ENCODE results near the gene TOMM70. TPM values are rescaled to one million over a fixed set of nuclear protein-coding genes. Genes with fewer than 3 reads are reported as not detected.

TOMM70 gene
- total RNA-seq, 5 donors from 2014 or later (not counting 1 experiment from before 2014, with no cell fraction given): 23.5 to 33.9 (median 33.6) TPM

DNA sequence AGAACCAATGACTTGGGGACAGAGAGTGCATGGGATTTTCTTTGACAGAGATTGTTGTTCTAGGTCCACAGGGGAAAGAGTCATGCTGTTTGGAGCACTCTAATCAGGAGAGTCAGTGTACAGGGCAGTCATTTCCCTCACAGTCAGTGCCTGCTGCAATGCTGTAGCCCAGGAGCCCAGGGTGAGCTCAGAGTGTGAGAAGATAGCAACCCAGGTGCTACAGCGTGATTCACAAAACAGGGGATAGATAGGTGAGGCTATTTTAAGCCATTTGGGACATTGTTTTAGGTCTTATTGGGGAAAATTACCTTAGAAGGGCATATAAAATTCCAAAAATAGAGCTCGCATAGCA, 37.7 kb upstream of the TOMM70 start:
- H3K9me3 Mint-ChIP-seq: peaks cover 0 to 4% (median 2%) of the 10 kb centered on the region in 3 donors
- no peaks in the 10 kb centered on the region for H3K9me3 ChIP-seq
- no peak for DNase-seq
- no CpG with 5 or more reads among the region's 2 CpGs for WGBS (ENCODE audit: insufficient coverage)
- ChIA-PET CTCF (no interaction called here), POLR2A (no interaction called here)
- no peaks in the 10 kb centered on the region for H3K36me3 ChIP-seq (ENCODE audit: control insufficient read depth in 2 of 2, extremely low read depth in 1 of 2, insufficient read depth in 1 of 2, low read length in 1 of 2)
- H3K4me3 Mint-ChIP-seq: no peak overlapping the region
- no peak overlapping the region for H3K27ac Mint-ChIP-seq
- peaks cover 11% of the 10 kb centered on the region for H3K36me3 Mint-ChIP-seq
- no peak overlapping the region for H3K27ac ChIP-seq (ENCODE audit: low read length)
- no peak overlapping the region for H3K4me3 ChIP-seq (ENCODE audit: control insufficient read depth in 1 of 2, extremely low read depth in 1 of 2, low read length in 1 of 2)
- H3K4me1 Mint-ChIP-seq: peaks cover 9% of the 10 kb centered on the region in 3 donors
- H3K27me3 Mint-ChIP-seq: peaks cover 0 to 4% of the 10 kb centered on the region in 2 donors
- peaks cover 5 to 9% of the 10 kb centered on the region in 2 experiments for H3K4me1 ChIP-seq (ENCODE audit: control insufficient read depth in 1 of 2, extremely low read depth in 1 of 2, insufficient read depth in 2 of 2, low read length in 2 of 2)
- no peak for ATAC-seq (replicated peaks in 1 of 4)
- no peaks in the 10 kb centered on the region for H3K27me3 ChIP-seq (replicated peaks in 1 of 2; ENCODE audit: control insufficient read depth in 2 of 2, extremely low read depth in 1 of 2, insufficient read depth in 2 of 2, low read length in 1 of 2)

GRCh38 chr3:100437721-100438622, 37.1 kb upstream of the TOMM70 start:
- Histone ChIP-seq H3K27ac (ENCODE audit: low read length) (no peak overlapping the region), H3K4me3 (ENCODE audit: control insufficient read depth in 1 of 2, extremely low read depth in 1 of 2, low read length in 1 of 2) (no peak overlapping the region), H3K9me3 (no peaks in the 10 kb centered on the region), H3K27me3 (replicated peaks in 1 of 2; ENCODE audit: control insufficient read depth in 2 of 2, extremely low read depth in 1 of 2, insufficient read depth in 2 of 2, low read length in 1 of 2) (no peaks in the 10 kb centered on the region), H3K36me3 (ENCODE audit: control insufficient read depth in 2 of 2, extremely low read depth in 1 of 2, insufficient read depth in 1 of 2, low read length in 1 of 2) (no peaks in the 10 kb centered on the region), H3K4me1 (ENCODE audit: control insufficient read depth in 1 of 2, extremely low read depth in 1 of 2, insufficient read depth in 2 of 2, low read length in 2 of 2) (peaks cover 5 to 9% of the 10 kb centered on the region in 2 experiments)
- H3K36me3 Mint-ChIP-seq: peaks cover 12% of the 10 kb centered on the region
- no peak overlapping the region for H3K4me3 Mint-ChIP-seq
- H3K9me3 Mint-ChIP-seq: peaks cover 0 to 4% (median 2%) of the 10 kb centered on the region in 3 donors
- no peak overlapping the region for H3K27ac Mint-ChIP-seq
- no peak for DNase-seq
- no peak for ATAC-seq (replicated peaks in 1 of 4)
- no CpG with 5 or more reads among the region's 3 CpGs for WGBS (ENCODE audit: insufficient coverage)
- ChIA-PET POLR2A (no interaction called here), CTCF (no interaction called here)
- H3K4me1 Mint-ChIP-seq: peaks cover 9% of the 10 kb centered on the region in 3 donors
- H3K27me3 Mint-ChIP-seq: peaks cover 0 to 4% of the 10 kb centered on the region in 2 donors

GRCh38 chr3:100436951-100437350, 36.1 kb upstream of the TOMM70 start:
- no peak for DNase-seq
- Histone ChIP-seq H3K4me3 (ENCODE audit: control insufficient read depth in 1 of 2, extremely low read depth in 1 of 2, low read length in 1 of 2) (no peak overlapping the region), H3K4me1 (ENCODE audit: control insufficient read depth in 1 of 2, extremely low read depth in 1 of 2, insufficient read depth in 2 of 2, low read length in 2 of 2) (peaks cover 5 to 9% of the 10 kb centered on the region in 2 experiments), H3K27me3 (replicated peaks in 1 of 2; ENCODE audit: control insufficient read depth in 2 of 2, extremely low read depth in 1 of 2, insufficient read depth in 2 of 2, low read length in 1 of 2) (no peaks in the 10 kb centered on the region), H3K9me3 (no peaks in the 10 kb centered on the region), H3K27ac (ENCODE audit: low read length) (no peak overlapping the region), H3K36me3 (ENCODE audit: control insufficient read depth in 2 of 2, extremely low read depth in 1 of 2, insufficient read depth in 1 of 2, low read length in 1 of 2) (no peaks in the 10 kb centered on the region)
- peaks cover 12% of the 10 kb centered on the region for H3K36me3 Mint-ChIP-seq
- H3K4me3 Mint-ChIP-seq: no peak overlapping the region
- H3K4me1 Mint-ChIP-seq: peaks cover 9% of the 10 kb centered on the region in 3 donors
- ChIA-PET CTCF (no interaction called here), POLR2A (no interaction called here)
- 100% methylated on average over 1 of the region's 2 CpGs for WGBS (ENCODE audit: insufficient coverage)
- no peak overlapping the region for H3K27ac Mint-ChIP-seq
- peaks cover 0 to 4% of the 10 kb centered on the region in 2 donors for H3K27me3 Mint-ChIP-seq
- H3K9me3 Mint-ChIP-seq: peaks cover 0 to 4% (median 2%) of the 10 kb centered on the region in 3 donors
- no peak for ATAC-seq (replicated peaks in 1 of 4)

GRCh38 chr3:100429187-100429716, 28.4 kb upstream of the TOMM70 start:
- H3K36me3 ChIP-seq (ENCODE audit: control insufficient read depth in 2 of 2, extremely low read depth in 1 of 2, insufficient read depth in 1 of 2, low read length in 1 of 2): no peaks in the 10 kb centered on the region
- H3K4me3 ChIP-seq (ENCODE audit: control insufficient read depth in 1 of 2, extremely low read depth in 1 of 2, low read length in 1 of 2): no peak overlapping the region
- no peaks in the 10 kb centered on the region for H3K27me3 ChIP-seq (replicated peaks in 1 of 2; ENCODE audit: control insufficient read depth in 2 of 2, extremely low read depth in 1 of 2, insufficient read depth in 2 of 2, low read length in 1 of 2)
- ATAC-seq (replicated peaks in 1 of 4) (no peak), DNase-seq (no peak)
- no peaks in the 10 kb centered on the region for H3K4me1 ChIP-seq (ENCODE audit: control insufficient read depth in 1 of 2, extremely low read depth in 1 of 2, insufficient read depth in 2 of 2, low read length in 2 of 2)
- H3K4me1 Mint-ChIP-seq: no peaks in the 10 kb centered on the region
- no peak overlapping the region for H3K27ac Mint-ChIP-seq
- ChIA-PET CTCF (no interaction called here), POLR2A (interaction anchor here in 1 of 2 donors (0.5 kb wide), 1 partner anchor 163 kb away, joined by 5 read pairs; no protein-coding TSS in a partner anchor)
- no peak overlapping the region for H3K27ac ChIP-seq (ENCODE audit: low read length)
- no peaks in the 10 kb centered on the region for H3K9me3 ChIP-seq
- no peaks in the 10 kb centered on the region for H3K9me3 Mint-ChIP-seq
- no peak overlapping the region for H3K4me3 Mint-ChIP-seq
- peaks cover 4 to 8% of the 10 kb centered on the region in 2 donors for H3K27me3 Mint-ChIP-seq
- H3K36me3 Mint-ChIP-seq: peaks cover 6% of the 10 kb centered on the region
- WGBS (ENCODE audit: insufficient coverage): 100% methylated on average over 2 of the region's 2 CpGs

- Histone ChIP-seq H3K9me3 (no peaks in the 10 kb centered on the region), H3K27me3 (replicated peaks in 1 of 2; ENCODE audit: control insufficient read depth in 2 of 2, extremely low read depth in 1 of 2, insufficient read depth in 2 of 2, low read length in 1 of 2) (peaks cover 0 to 3% of the 10 kb centered on the region in 2 experiments), H3K4me3 (ENCODE audit: control insufficient read depth in 1 of 2, extremely low read depth in 1 of 2, low read length in 1 of 2) (no peak overlapping the region), H3K27ac (ENCODE audit: low read length) (no peak overlapping the region), H3K4me1 (ENCODE audit: control insufficient read depth in 1 of 2, extremely low read depth in 1 of 2, insufficient read depth in 2 of 2, low read length in 2 of 2) (no peaks in the 10 kb centered on the region), H3K36me3 (ENCODE audit: control insufficient read depth in 2 of 2, extremely low read depth in 1 of 2, insufficient read depth in 1 of 2, low read length in 1 of 2) (no peaks in the 10 kb centered on the region)
- no peak overlapping the region for H3K27ac Mint-ChIP-seq
- H3K9me3 Mint-ChIP-seq: no peaks in the 10 kb centered on the region
- no peaks in the 10 kb centered on the region for H3K36me3 Mint-ChIP-seq
- ChIA-PET CTCF (interaction anchor here in 1 of 2 donors (0.6 kb wide), 1 partner anchor 10 kb away, joined by 5 read pairs; no protein-coding TSS in a partner anchor), POLR2A (no interaction called here)
- no peaks in the 10 kb centered on the region for H3K4me1 Mint-ChIP-seq
- no peak overlapping the region for H3K4me3 Mint-ChIP-seq
- ATAC-seq (replicated peaks in 1 of 4): no peak
- no peak for DNase-seq
- H3K27me3 Mint-ChIP-seq: peaks cover 4 to 12% of the 10 kb centered on the region in 2 donors
- WGBS (ENCODE audit: insufficient coverage): 80% methylated on average over 2 of the region's 2 CpGs
Observed at GRCh38 chr3:100427699-100428098, 26.8 kb upstream of the TOMM70 start.

DNA sequence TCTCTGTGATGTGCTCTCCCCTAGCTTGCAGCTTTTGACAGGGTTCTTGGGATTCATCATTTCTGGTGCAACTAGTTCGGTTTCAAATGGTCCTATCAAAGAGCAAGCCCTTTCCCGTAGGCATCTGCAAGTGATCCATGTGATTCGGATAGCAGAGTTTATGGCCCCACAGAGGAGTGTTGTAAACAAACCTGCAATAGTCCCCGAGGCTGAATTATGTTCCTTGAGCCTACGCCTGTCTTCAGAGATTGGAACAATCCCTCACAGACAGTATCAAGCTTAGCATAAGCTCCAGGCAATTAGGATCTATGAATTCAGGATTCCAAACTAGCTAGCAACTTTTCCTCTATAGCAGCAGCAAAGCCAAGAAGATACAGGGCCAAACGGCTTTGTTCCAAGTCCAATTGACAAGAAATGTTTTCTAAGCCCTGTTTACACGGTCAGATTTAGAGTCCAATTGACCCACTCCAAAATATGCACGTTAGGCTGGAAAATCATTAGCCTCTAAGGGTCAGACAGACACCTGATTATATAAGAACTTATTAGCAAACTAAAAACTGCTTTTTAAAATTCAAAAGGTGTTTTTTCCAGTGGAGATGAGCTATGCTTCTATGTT, 25.3 kb upstream of the TOMM70 start:
- H3K27me3 Mint-ChIP-seq: peaks cover 4 to 12% of the 10 kb centered on the region in 2 donors
- 75% methylated on average over 5 of the region's 8 CpGs for WGBS (ENCODE audit: insufficient coverage)

More for the DNA sequence above, 25.3 kb upstream of the TOMM70 start:
- H3K27ac Mint-ChIP-seq: no peak overlapping the region
- H3K27me3 ChIP-seq (replicated peaks in 1 of 2; ENCODE audit: control insufficient read depth in 2 of 2, extremely low read depth in 1 of 2, insufficient read depth in 2 of 2, low read length in 1 of 2): peaks cover 0 to 3% of the 10 kb centered on the region in 2 experiments
- no peak overlapping the region for H3K4me3 Mint-ChIP-seq
- no peaks in the 10 kb centered on the region for H3K4me1 ChIP-seq (ENCODE audit: control insufficient read depth in 1 of 2, extremely low read depth in 1 of 2, insufficient read depth in 2 of 2, low read length in 2 of 2)
- H3K4me1 Mint-ChIP-seq: no peaks in the 10 kb centered on the region
- ChIA-PET POLR2A (no interaction called here), CTCF (no interaction called here)
- no peak overlapping the region for H3K27ac ChIP-seq (ENCODE audit: low read length)
- H3K9me3 ChIP-seq: no peaks in the 10 kb centered on the region
- ATAC-seq (replicated peaks in 1 of 4) (no peak), DNase-seq (no peak)
- no peaks in the 10 kb centered on the region for H3K9me3 Mint-ChIP-seq
- no peaks in the 10 kb centered on the region for H3K36me3 Mint-ChIP-seq
- H3K36me3 ChIP-seq (ENCODE audit: control insufficient read depth in 2 of 2, extremely low read depth in 1 of 2, insufficient read depth in 1 of 2, low read length in 1 of 2): no peaks in the 10 kb centered on the region
- no peak overlapping the region for H3K4me3 ChIP-seq (ENCODE audit: control insufficient read depth in 1 of 2, extremely low read depth in 1 of 2, low read length in 1 of 2)

Measured in T-cell (primary cell).